CD14-positive monocyte (primary cell): ENCODE measurements around the gene GALR2. TPM values are rescaled to one million over a fixed set of nuclear protein-coding genes. Genes with fewer than 3 reads are reported as not detected.
"Not testable (repeated sequence)": the region's sequence is repeated elsewhere in the genome, so short reads cannot be mapped to it uniquely, and the experiment has no call there.

ENCODE experiments used
- DNase-seq, 3 donors: peaks; one replicate each; pipeline ENCODE4 v3.0.0-alpha.2; 2011 to 2022
- H2AFZ ChIP-seq: 2 replicates; pipeline ENCODE4 v1.6.0; 2012; ENCODE audit warnings: mild to moderate bottlenecking, low read depth, low read length, inconsistent platforms; ENCODE audit not compliant: insufficient read depth, poor library complexity, severe bottlenecking
- H3K27ac ChIP-seq, 2 donors: 1 replicate in 1 of 2; 2 replicates in 1 of 2; pipeline ENCODE4 v1.5.1; 2012 to 2013; ENCODE audit warnings: low read length in 2 of 2, control low read depth in 1 of 2, inconsistent platforms in 1 of 2, low read depth in 1 of 2, mild to moderate bottlenecking in 1 of 2
- H3K27me3 ChIP-seq, 2 donors: one replicate each; pipeline versions ENCODE4 v1.6.0 to v1.6.1; 2011 to 2013; ENCODE audit warnings: low read length in 2 of 2; ENCODE audit not compliant: control insufficient read depth in 2 of 2, insufficient read depth in 2 of 2
- H3K36me3 ChIP-seq, 2 donors: replicated peaks in 1 of 2; 1 replicate in 1 of 2; 2 replicates in 1 of 2; pipeline versions ENCODE4 v1.5.1 to v1.6.1; 2012 to 2013; ENCODE audit warnings: low read length in 2 of 2, control low read depth in 1 of 2, inconsistent platforms in 1 of 2, mild to moderate bottlenecking in 1 of 2; ENCODE audit not compliant: insufficient read depth in 2 of 2, control insufficient read depth in 1 of 2
- H3K4me1 ChIP-seq, 2 donors: 1 replicate in 1 of 2; 2 replicates in 1 of 2; pipeline versions ENCODE4 v1.5.1 to v1.6.1; 2012 to 2013; ENCODE audit warnings: low read length in 2 of 2, control low read depth in 1 of 2, inconsistent platforms in 1 of 2, mild to moderate bottlenecking in 1 of 2, moderate library complexity in 1 of 2; ENCODE audit not compliant: insufficient read depth in 2 of 2, control insufficient read depth in 1 of 2
- H3K4me2 ChIP-seq: replicated peaks from 2 replicates; pipeline ENCODE3; 2012; ENCODE audit warnings: low read length, moderate library complexity, mild to moderate bottlenecking; ENCODE audit not compliant: poor library complexity, severe bottlenecking; ENCODE audit errors: extremely low read depth
- H3K4me3 ChIP-seq, 3 experiments: fragments of 200-600 bp in 1 of 3; sonication (generic) in 1 of 3; replicated peaks in 1 of 3; 1 replicate in 2 of 3; 2 replicates in 1 of 3; pipeline ENCODE4 v1.5.1; 2011 to 2013; ENCODE audit warnings: low read length in 3 of 3, mild to moderate bottlenecking in 3 of 3, control low read depth in 2 of 3, low read depth in 2 of 3, inconsistent platforms in 1 of 3, moderate library complexity in 1 of 3
- H3K79me2 ChIP-seq: 2 replicates; pipeline ENCODE4 v1.6.0; 2012; ENCODE audit warnings: mild to moderate bottlenecking, control low read depth, inconsistent platforms, low read length, moderate library complexity; ENCODE audit not compliant: insufficient read depth
- H3K9ac ChIP-seq: 2 replicates; pipeline ENCODE4 v1.6.0; 2017; ENCODE audit warnings: low read length, mild to moderate bottlenecking; ENCODE audit not compliant: insufficient read depth, poor library complexity, severe bottlenecking
- H3K9me3 ChIP-seq, 2 donors: replicated peaks in 1 of 2; 1 replicate in 1 of 2; 2 replicates in 1 of 2; pipeline versions ENCODE4 v1.5.1 to v1.6.1; 2012 to 2013; ENCODE audit warnings: low read length in 2 of 2, control low read depth in 1 of 2; ENCODE audit not compliant: control insufficient read depth in 1 of 2, insufficient read depth in 1 of 2
- H4K20me1 ChIP-seq: 2 replicates; pipeline ENCODE4 v1.6.0; 2012; ENCODE audit warnings: mild to moderate bottlenecking, low read length, control low read depth, moderate library complexity; ENCODE audit not compliant: insufficient read depth
- H3K27ac Mint-ChIP-seq, 7 donors: one replicate each; pipeline ENCODE4 v1.8.0; 2020; ENCODE audit warnings: mild to moderate bottlenecking in 7 of 7, mixed read lengths in 7 of 7, moderate library complexity in 6 of 7, inconsistent platforms in 2 of 7
- H3K27me3 Mint-ChIP-seq, 3 donors: one replicate each; pipeline ENCODE4 v1.8.0; 2021 to 2022; ENCODE audit warnings: low read depth in 3 of 3, mild to moderate bottlenecking in 3 of 3, mixed read lengths in 3 of 3, moderate library complexity in 3 of 3, inconsistent platforms in 1 of 3
- H3K36me3 Mint-ChIP-seq, 2 donors: one replicate each; pipeline ENCODE4 v1.8.0; 2020; ENCODE audit warnings: mixed read lengths in 2 of 2, inconsistent platforms in 1 of 2, mild to moderate bottlenecking in 1 of 2
- H3K4me1 Mint-ChIP-seq: one replicate; pipeline ENCODE4 v1.8.0; 2020; ENCODE audit warnings: mild to moderate bottlenecking, mixed read lengths
- H3K4me3 Mint-ChIP-seq, 2 donors: one replicate each; pipeline ENCODE4 v1.8.0; 2020; ENCODE audit warnings: mild to moderate bottlenecking in 2 of 2, mixed read lengths in 2 of 2, moderate library complexity in 1 of 2
- H3K9me3 Mint-ChIP-seq, 7 donors: one replicate each; pipeline ENCODE4 v1.8.0; 2020 to 2022; ENCODE audit warnings: mixed read lengths in 7 of 7, mild to moderate bottlenecking in 6 of 7, moderate library complexity in 6 of 7, inconsistent platforms in 2 of 7
- CTCF ChIP-seq: fragments of 200-600 bp; IDR thresholded peaks from one replicate; pipeline ENCODE4 v1.8.0; 2022; ENCODE audit warnings: antibody characterized with exemption, mild to moderate bottlenecking
- WGBS: methylation state at CpG from one replicate; pipeline ENCODE4 v1.1.5; 2013; ENCODE audit warnings: missing lambda C conversion rate; ENCODE audit not compliant: insufficient coverage; 5-methylcytosine and 5-hydroxymethylcytosine counted together
- intact Hi-C, 2 donors: fragments of 100-400 bp; cut with micrococcal nuclease; formaldehyde crosslinking; loops; one replicate each; pipeline versions ENCODE4 v1.15.0 to v1.15.1; 2023
- polyA plus RNA-seq, 3 donors: library from polyadenylated mRNA; depleted of rRNA in 1 of 3; unstranded in 2 of 3; stranded (reverse) in 1 of 3; fragments of 300-500 nt in 2 of 3; fragments of >200 nt in 1 of 3; fragmentation: Illumina TruSeq in 2 of 3; gene quantifications; 1 replicate in 2 of 3; 2 replicates in 1 of 3; pipeline ENCODE4 v1.2.3, GENCODE V29; 2012 to 2021

The GALR2 gene
- polyA plus RNA-seq, 3 donors, result 0.22 to 4.8 (median 1.1) TPM

GRCh38 chr17:76056882-76057281, 17.7 kb upstream of the GALR2 start:
- Mint-ChIP-seq H3K4me1 (no peaks in the 10 kb centered on the region), H3K9me3 (no peaks in the 10 kb centered on the region), H3K4me3 (no peak overlapping the region), H3K27ac (no peak overlapping the region), H3K27me3 (no peaks in the 10 kb centered on the region), H3K36me3 (peaks cover 76 to 97% of the 10 kb centered on the region in 2 donors)
- Histone ChIP-seq H3K4me1 (no peaks in the 10 kb centered on the region), H3K36me3 (peaks cover 79 to 97% of the 10 kb centered on the region in 2 donors), H3K4me2 (no peak overlapping the region), H2AFZ (no peak overlapping the region), H4K20me1 (peaks cover 11% of the 10 kb centered on the region), H3K4me3 (no peak overlapping the region), H3K9ac (no peak overlapping the region), H3K79me2 (peaks cover 1% of the 10 kb centered on the region), H3K9me3 (no peaks in the 10 kb centered on the region), H3K27ac (no peak overlapping the region), H3K27me3 (no peaks in the 10 kb centered on the region)
- intact Hi-C loops, result no loop called here
- no peak for DNase-seq
- no CpG with 5 or more reads among the region's 3 CpGs for WGBS
- no peak for TF ChIP-seq CTCF

- peaks cover 76 to 97% of the 10 kb centered on the region in 2 donors for H3K36me3 Mint-ChIP-seq
- H3K27ac ChIP-seq, H3K27me3 ChIP-seq, H4K20me1 ChIP-seq, H3K9me3 ChIP-seq, H2AFZ ChIP-seq, H3K4me2 ChIP-seq, intact Hi-C loops, H3K9ac ChIP-seq, H3K4me3 ChIP-seq, H3K79me2 ChIP-seq, H3K4me1 Mint-ChIP-seq, DNase-seq, H3K27me3 Mint-ChIP-seq, H3K4me1 ChIP-seq, H3K4me3 Mint-ChIP-seq, H3K27ac Mint-ChIP-seq, H3K9me3 Mint-ChIP-seq: not testable (repeated sequence)
- 60% methylated on average over 1 of the region's 6 CpGs for WGBS
- peaks cover 82 to 96% of the 10 kb centered on the region in 2 donors for H3K36me3 ChIP-seq
These were observed 16.3 kb upstream of the GALR2 start for GRCh38 chr17:76058264-76058663.
